Neural cell (in vitro differentiated cells): ENCODE data around the gene DLG5. TPM values are rescaled to one million over a fixed set of nuclear protein-coding genes. Genes with fewer than 3 reads are reported as not detected.

Experiments used
- H2AFZ ChIP-seq: fragments of 200-600, 300-800 bp; sonication (generic), shearing (Covaris generic); 2 replicates; pipeline ENCODE4 v1.6.0; 2014; ENCODE audit warnings: low read depth, mild to moderate bottlenecking, antibody characterized with exemption, low read length, moderate library complexity
- H3F3A ChIP-seq: fragments of 200-600 bp; shearing (Covaris generic); 2 replicates; pipeline ENCODE4 v1.6.1; 2016; ENCODE audit warnings: mild to moderate bottlenecking, moderate library complexity, mixed read lengths, antibody characterized with exemption, low read length; ENCODE audit not compliant: insufficient read depth, poor library complexity, severe bottlenecking
- H3K27ac ChIP-seq: fragments of 200-600, 300-800 bp; sonication (generic), shearing (Covaris generic); 2 replicates; pipeline ENCODE4 v1.5.1; 2014; ENCODE audit warnings: mild to moderate bottlenecking, low read length, moderate library complexity
- H3K27me3 ChIP-seq: fragments of 300-800, 200-600 bp; sonication (generic), shearing (Covaris generic); 2 replicates; pipeline ENCODE4 v1.6.0; 2014; ENCODE audit warnings: mild to moderate bottlenecking, low read depth, low read length, moderate library complexity; ENCODE audit not compliant: insufficient read depth
- H3K36me3 ChIP-seq: fragments of 300-800, 200-600 bp; sonication (generic), shearing (Covaris generic); 2 replicates; pipeline ENCODE4 v1.5.1; 2014; ENCODE audit warnings: mild to moderate bottlenecking, antibody characterized with exemption, low read length, moderate library complexity; ENCODE audit not compliant: insufficient read depth
- H3K4me2 ChIP-seq: fragments of 300-800, 200-600 bp; sonication (generic), shearing (Covaris generic); 2 replicates; pipeline ENCODE4 v1.6.0; 2014; ENCODE audit warnings: mild to moderate bottlenecking, low read length
- H3K4me3 ChIP-seq: fragments of 300-800, 200-600 bp; sonication (generic), shearing (Covaris generic); 2 replicates; pipeline ENCODE4 v1.5.1; 2014; ENCODE audit warnings: mild to moderate bottlenecking, low read length, moderate library complexity
- H3K79me2 ChIP-seq: fragments of 200-600 bp; shearing (Covaris generic); replicated peaks from 2 replicates; pipeline ENCODE4 v1.6.0; 2014; ENCODE audit warnings: mild to moderate bottlenecking, low read length, moderate library complexity; ENCODE audit not compliant: insufficient read depth
- H3K9ac ChIP-seq: fragments of 300-800, 200-600 bp; sonication (generic), shearing (Covaris generic); 2 replicates; pipeline ENCODE4 v1.6.1; 2016; ENCODE audit warnings: mild to moderate bottlenecking, low read length, mixed read lengths
- H3K9me2 ChIP-seq: fragments of 200-600 bp; shearing (Covaris generic); 2 replicates; pipeline ENCODE4 v1.6.1; 2016; ENCODE audit warnings: mild to moderate bottlenecking, low read length, mixed read lengths; ENCODE audit not compliant: insufficient read depth
- H3K9me3 ChIP-seq: fragments of 200-600, 300-800 bp; sonication (generic), shearing (Covaris generic); 2 replicates; pipeline ENCODE4 v1.6.1; 2016; ENCODE audit warnings: mild to moderate bottlenecking, mixed run types, low read length, moderate library complexity, mixed read lengths
- H4K20me1 ChIP-seq: fragments of 200-600 bp; shearing (Covaris generic); 2 replicates; pipeline ENCODE4 v1.6.1; 2016; ENCODE audit warnings: mild to moderate bottlenecking, mixed run types; ENCODE audit not compliant: insufficient read depth
- CTCF ChIP-seq: fragments of 450-650 bp; IDR thresholded peaks from 2 replicates; pipeline ENCODE4 v1.5.1; 2014; ENCODE audit warnings: antibody characterized with exemption, mild to moderate bottlenecking, moderate library complexity; ENCODE audit not compliant: poor library complexity, severe bottlenecking
- EP300 ChIP-seq: fragments of 450-650 bp; conservative IDR thresholded peaks from 2 replicates; pipeline ENCODE4 v1.6.1; 2014; ENCODE audit warnings: antibody characterized with exemption, mild to moderate bottlenecking, moderate library complexity; ENCODE audit not compliant: poor library complexity, severe bottlenecking
- EZH2 ChIP-seq: fragments of 200-600, 300-800 bp; shearing (Covaris generic), sonication (generic); IDR thresholded peaks from 2 replicates; pipeline ENCODE4 v1.6.1; 2014; ENCODE audit warnings: antibody characterized with exemption, low read length, borderline replicate concordance, mild to moderate bottlenecking; ENCODE audit not compliant: insufficient read depth, poor library complexity, severe bottlenecking
- MXI1 ChIP-seq: fragments of 450-650 bp; conservative IDR thresholded peaks from 2 replicates; pipeline ENCODE4 v1.6.1; 2014; ENCODE audit warnings: antibody characterized with exemption, mild to moderate bottlenecking; ENCODE audit not compliant: poor library complexity, severe bottlenecking
- POLR2AphosphoS5 ChIP-seq: IDR thresholded peaks from 2 replicates; pipeline ENCODE4 v1.6.1; 2012
- RAD21 ChIP-seq: fragments of 450-650 bp; conservative IDR thresholded peaks from 2 replicates; pipeline ENCODE4 v1.6.1; 2014; ENCODE audit warnings: antibody characterized with exemption, mild to moderate bottlenecking, moderate library complexity
- REST ChIP-seq: IDR thresholded peaks from 2 replicates; pipeline ENCODE4 v1.6.1; 2012; ENCODE audit warnings: borderline replicate concordance
- SMC3 ChIP-seq: fragments of 450-650 bp; conservative IDR thresholded peaks from 2 replicates; pipeline ENCODE4 v1.6.1; 2014; ENCODE audit warnings: antibody characterized with exemption, mild to moderate bottlenecking, moderate library complexity; ENCODE audit not compliant: poor library complexity
- TAF1 ChIP-seq: IDR thresholded peaks from 2 replicates; pipeline ENCODE4 v1.6.1; 2012; ENCODE audit warnings: low read depth
- polyA plus RNA-seq: library from polyadenylated mRNA; depleted of rRNA; stranded (reverse); fragments of >200 nt; gene quantifications from 2 replicates; pipeline ENCODE4 v1.2.3, GENCODE V29; 2014

Gene DLG5
- polyA plus RNA-seq, 1 donor from 2014 or later: 72.9 TPM

GRCh38 chr10:77844177-77844576, 82.4 kb downstream of the DLG5 start:
- no peaks in the 10 kb centered on the region for H3K27me3 ChIP-seq
- no peaks in the 10 kb centered on the region for H4K20me1 ChIP-seq
- H3K4me3 ChIP-seq: no peak overlapping the region
- H3F3A ChIP-seq: no peaks in the 10 kb centered on the region
- TF ChIP-seq POLR2AphosphoS5: no peak
- H3K36me3 ChIP-seq: no peaks in the 10 kb centered on the region
- H3K9me3 ChIP-seq: no peaks in the 10 kb centered on the region
- no peak overlapping the region for H2AFZ ChIP-seq
- H3K79me2 ChIP-seq: no peaks in the 10 kb centered on the region
- H3K9ac ChIP-seq: no peak overlapping the region
- no peak overlapping the region for H3K4me2 ChIP-seq
- H3K9me2 ChIP-seq: no peaks in the 10 kb centered on the region
- no peak overlapping the region for H3K27ac ChIP-seq

GRCh38 chr10:77843264-77843663, 83.3 kb downstream of the DLG5 start:
- Histone ChIP-seq H3K9me2 (no peaks in the 10 kb centered on the region), H3K9ac (no peak overlapping the region), H3K27me3 (no peaks in the 10 kb centered on the region), H4K20me1 (no peaks in the 10 kb centered on the region), H3K4me2 (no peak overlapping the region), H2AFZ (no peak overlapping the region), H3K36me3 (no peaks in the 10 kb centered on the region), H3K9me3 (no peaks in the 10 kb centered on the region), H3F3A (no peaks in the 10 kb centered on the region), H3K27ac (no peak overlapping the region), H3K4me3 (no peak overlapping the region), H3K79me2 (no peaks in the 10 kb centered on the region)
- TF ChIP-seq MXI1 (no peak), TAF1 (no peak), SMC3 (no peak), RAD21 (no peak), REST (no peak), CTCF (no peak), POLR2AphosphoS5 (no peak)

GRCh38 chr10:77842652-77843212, 83.8 kb downstream of the DLG5 start:
- no peaks in the 10 kb centered on the region for H3K9me2 ChIP-seq
- H3K9ac ChIP-seq: no peak overlapping the region
- H4K20me1 ChIP-seq: no peaks in the 10 kb centered on the region
- no peak overlapping the region for H3K4me3 ChIP-seq
- no peaks in the 10 kb centered on the region for H3K9me3 ChIP-seq
- no peak overlapping the region for H3K27ac ChIP-seq
- H2AFZ ChIP-seq: no peak overlapping the region
- no peak for TF ChIP-seq MXI1
- TF ChIP-seq REST: no peak
- TF ChIP-seq TAF1: no peak
- no peak for TF ChIP-seq SMC3
- TF ChIP-seq EP300: no peak
- no peak for TF ChIP-seq CTCF
- TF ChIP-seq EZH2: no peak
- no peak for TF ChIP-seq POLR2AphosphoS5
- TF ChIP-seq RAD21: no peak
- no peaks in the 10 kb centered on the region for H3K36me3 ChIP-seq
- no peaks in the 10 kb centered on the region for H3K79me2 ChIP-seq
- no peaks in the 10 kb centered on the region for H3F3A ChIP-seq
- no peak overlapping the region for H3K4me2 ChIP-seq
- H3K27me3 ChIP-seq: no peaks in the 10 kb centered on the region
